Tibial nerve (tissue), 3 donors: Measurements from ENCODE around the gene ADAMTSL1.

Source experiments
- CTCF ChIP-seq, 5 experiments: fragments of 200-600 bp in 3 of 5; fragments of 450-650 bp in 2 of 5; sonication (generic) in 3 of 5; IDR thresholded peaks; one replicate each; pipeline ENCODE4 v1.5.1; 2016 to 2019; ENCODE audit warnings: antibody characterized with exemption in 5 of 5, mild to moderate bottlenecking in 3 of 5, moderate library complexity in 2 of 5
- POLR2A ChIP-seq, 2 donors: fragments of 450-650 bp; IDR thresholded peaks; one replicate each; pipeline ENCODE4 v1.6.1; 2017; ENCODE audit warnings: antibody characterized with exemption in 2 of 2, mild to moderate bottlenecking in 2 of 2, moderate library complexity in 2 of 2

GRCh38 chr9:18447131-18447530 lies 26.8 kb upstream of the ADAMTSL1 start:
- TF ChIP-seq POLR2A (IDR thresholded peaks at IDR 0.05) (no peak), CTCF (IDR thresholded peaks at IDR 0.05) (no peak)
